RCC 7860 (cell line): ENCODE results near the gene PLPP1.

ENCODE experiments used
- DNase-seq: peaks from one replicate; pipeline ENCODE4 v3.0.0-alpha.2; 2015; ENCODE audit warnings: low spot score
- FAIRE-seq: peaks from 2 replicates; lab custom pipeline; 2012; peaks lifted over from hg19 to GRCh38; lab: Jason Lieb, UNC

The PLPP1 gene

DNA sequence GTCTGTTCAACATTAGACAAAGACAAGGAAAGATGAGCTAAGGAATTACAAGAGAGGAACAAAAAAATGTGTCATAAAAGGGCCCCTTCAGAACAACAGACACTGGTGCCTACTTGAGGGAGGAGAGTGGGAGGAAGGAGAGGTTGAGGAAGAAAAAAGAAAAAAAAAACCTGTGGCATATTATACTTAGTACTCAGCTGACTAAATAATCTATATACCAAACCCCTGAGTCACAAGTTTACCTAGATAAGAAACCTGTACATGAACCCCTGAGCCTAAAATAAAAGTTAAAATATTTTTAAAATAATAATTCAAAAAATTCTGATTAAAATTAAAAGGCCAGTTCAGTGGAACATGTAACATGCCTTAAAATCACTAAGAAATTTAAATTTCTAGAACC is 119.7 kb downstream of the PLPP1 start:
- no peak for FAIRE-seq
- no peak for DNase-seq

GRCh38 chr5:55413644-55414043 is 121.1 kb downstream of the PLPP1 start:
- no peak for FAIRE-seq
- DNase-seq = no peak

DNA sequence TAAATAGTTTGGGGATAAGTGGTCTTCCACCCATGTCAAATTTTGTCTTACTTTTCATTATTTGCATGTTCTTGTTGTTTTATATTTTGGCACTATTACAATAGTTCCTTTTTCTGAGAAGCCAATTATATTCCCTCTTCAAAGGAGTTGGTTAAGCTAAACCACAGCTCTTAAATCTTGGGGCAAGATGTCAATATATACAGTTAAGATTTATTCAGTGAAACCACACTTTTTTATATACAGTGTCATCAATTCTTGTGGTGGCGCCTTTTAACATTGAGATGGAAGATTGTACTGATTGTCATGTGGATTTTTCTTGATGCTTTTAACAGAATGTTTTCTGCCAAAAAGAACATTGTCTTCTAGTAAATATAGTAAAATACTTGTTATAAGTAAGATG is 122.9 kb downstream of the PLPP1 start:
- FAIRE-seq (no peak), DNase-seq (no peak)

DNA sequence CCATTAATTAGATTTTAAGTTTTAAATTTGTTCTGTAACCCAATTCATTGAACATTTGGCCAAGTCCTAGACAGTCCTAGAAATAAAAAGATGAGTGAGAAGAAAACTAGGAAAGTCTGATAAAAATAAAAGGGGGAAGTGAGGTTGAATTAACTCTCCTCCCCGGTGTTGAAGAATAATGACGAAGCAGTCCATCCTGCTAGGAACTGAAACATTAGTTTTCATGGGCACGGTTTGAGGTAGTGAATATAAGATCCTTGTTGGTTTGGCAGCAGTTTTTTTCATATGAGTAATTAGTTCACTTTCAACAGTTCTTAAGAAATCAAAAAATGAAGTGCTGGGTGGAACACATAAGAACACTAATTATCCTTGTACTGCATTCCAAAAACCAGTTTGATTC is 123.9 kb downstream of the PLPP1 start:
- no peak for DNase-seq

GRCh38 chr5:55409775-55410174 is 125.0 kb downstream of the PLPP1 start:
- FAIRE-seq (no peak), DNase-seq (no peak)

More for the DNA sequence above, 123.9 kb downstream of the PLPP1 start:
- no peak for FAIRE-seq

- DNase-seq (no peak), FAIRE-seq (no peak)
Measured at GRCh38 chr5:55407984-55408383, 126.8 kb downstream of the PLPP1 start.

GRCh38 chr5:55407059-55407684 is 127.6 kb downstream of the PLPP1 start:
- no peak for DNase-seq
- no peak for FAIRE-seq

DNA sequence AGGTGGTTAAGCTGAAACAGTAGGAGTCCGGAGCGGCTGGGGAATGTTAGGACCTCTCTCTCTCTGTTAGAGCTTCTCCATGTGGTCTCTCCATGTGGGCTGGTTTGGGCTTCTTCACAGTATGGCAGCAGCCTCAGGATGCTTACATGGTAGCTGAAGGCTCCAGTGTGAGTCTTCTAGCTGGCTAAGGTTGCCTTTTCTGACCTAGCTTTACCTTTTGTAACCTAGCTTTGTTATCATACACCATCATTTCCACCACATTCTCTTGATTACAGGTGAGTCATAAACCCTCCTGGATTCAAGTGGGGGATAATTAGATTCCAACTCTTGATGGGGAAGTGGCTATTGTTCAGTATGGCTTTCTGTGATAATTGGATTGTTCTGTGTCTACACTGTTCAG is 128.5 kb downstream of the PLPP1 start:
- DNase-seq (no peak), FAIRE-seq (no peak)

GRCh38 chr5:55402199-55402598 is 132.6 kb downstream of the PLPP1 start:
- DNase-seq (no peak), FAIRE-seq (no peak)

- no peak for FAIRE-seq
- no peak for DNase-seq
Measured at GRCh38 chr5:55393501-55394175, 141.1 kb downstream of the PLPP1 start.

- FAIRE-seq (no peak), DNase-seq (no peak)
Measured at GRCh38 chr5:55392669-55393068, 142.1 kb downstream of the PLPP1 start.

DNA sequence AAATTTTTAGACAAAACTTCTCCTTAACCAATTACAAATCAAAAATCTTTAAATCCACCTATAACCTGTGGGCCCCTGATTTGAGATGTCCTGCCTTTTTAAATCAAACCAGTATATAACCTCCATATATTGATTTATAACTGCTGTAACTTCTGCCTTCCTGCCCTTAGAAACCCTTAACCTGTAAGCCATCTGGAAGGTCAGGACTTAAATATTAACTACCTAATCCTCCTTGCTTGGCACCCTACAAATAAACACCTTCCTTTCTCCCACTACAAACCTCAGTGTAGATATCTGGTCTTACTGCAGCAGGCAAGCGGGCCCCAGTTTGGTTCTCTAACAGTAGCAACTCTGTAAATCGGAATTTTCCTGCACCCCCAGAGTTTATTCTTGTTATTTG is 143.1 kb downstream of the PLPP1 start:
- FAIRE-seq (no peak), DNase-seq (no peak)

DNA sequence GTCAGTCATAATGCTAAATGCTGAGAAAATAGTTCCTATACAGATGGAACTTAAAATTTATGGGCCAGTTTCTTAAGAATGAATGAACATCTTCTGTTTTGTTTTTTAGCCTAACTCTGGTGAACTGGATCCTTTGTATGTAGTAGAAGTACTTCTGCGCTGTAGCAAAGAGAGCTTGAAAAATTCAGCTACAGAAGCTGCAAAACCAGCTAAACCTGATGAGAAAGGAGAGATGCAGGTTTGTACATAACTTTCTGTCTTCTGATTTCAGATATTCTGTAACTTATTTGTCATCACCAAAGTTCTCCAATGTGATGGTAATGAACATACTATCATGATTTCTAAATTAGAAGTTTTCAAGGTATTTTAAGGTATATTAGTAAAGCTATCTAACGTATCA is 146.9 kb downstream of the PLPP1 start:
- no peak for FAIRE-seq
- no peak for DNase-seq

GRCh38 chr5:55386356-55386755 is 148.4 kb downstream of the PLPP1 start:
- DNase-seq (no peak), FAIRE-seq (no peak)

- no peak for FAIRE-seq
- DNase-seq = no peak
Measured at GRCh38 chr5:55385846-55386245, 148.9 kb downstream of the PLPP1 start.

DNA sequence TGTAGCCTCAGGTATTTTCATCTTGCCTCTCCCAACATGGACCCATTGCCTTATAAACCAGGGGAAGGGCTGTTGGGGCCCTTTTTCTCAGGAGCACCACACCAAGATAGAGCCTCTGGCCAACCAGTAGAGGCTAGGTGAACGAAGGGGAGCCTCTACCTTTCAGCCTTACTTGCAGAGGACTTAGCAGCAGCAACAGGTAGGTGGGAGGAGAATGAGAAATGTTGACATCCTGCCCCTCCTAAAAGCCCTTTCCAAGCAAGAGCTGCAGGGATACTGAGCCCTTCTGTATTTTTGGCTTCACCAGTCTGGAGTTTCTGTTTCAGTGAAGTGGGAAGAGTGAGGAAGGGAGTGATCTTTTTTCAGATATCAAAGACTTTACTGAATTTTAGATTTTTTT is 149.5 kb downstream of the PLPP1 start:
- no peak for FAIRE-seq
- DNase-seq = no peak

- FAIRE-seq (no peak), DNase-seq (no peak)
Measured at GRCh38 chr5:55384072-55384471, 150.7 kb downstream of the PLPP1 start.

DNA sequence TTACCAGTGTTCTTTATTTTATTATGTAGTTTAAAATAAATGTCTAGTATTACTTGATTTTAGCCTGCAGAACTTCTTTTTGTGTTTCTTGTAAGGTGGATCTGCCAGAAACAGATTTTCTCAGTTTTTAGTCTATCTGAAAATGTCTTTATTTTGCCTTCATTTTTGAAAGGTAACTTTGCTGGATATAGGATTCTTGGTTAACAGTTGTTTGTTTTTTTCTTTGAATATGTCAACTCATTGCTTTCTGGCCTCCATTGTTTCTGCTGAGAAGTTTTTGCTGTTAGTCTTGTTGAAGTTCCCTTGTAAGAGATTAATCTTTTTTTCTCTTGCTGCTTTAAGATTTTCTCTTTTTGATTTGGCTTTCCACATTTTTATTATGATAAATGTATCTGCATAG is 151.5 kb downstream of the PLPP1 start:
- no peak for FAIRE-seq
- DNase-seq = no peak

- FAIRE-seq = no peak
- DNase-seq = no peak
Measured at GRCh38 chr5:55377810-55378209, 157.0 kb downstream of the PLPP1 start.
